ENCODE results near the gene SPIRE1.

DNA sequence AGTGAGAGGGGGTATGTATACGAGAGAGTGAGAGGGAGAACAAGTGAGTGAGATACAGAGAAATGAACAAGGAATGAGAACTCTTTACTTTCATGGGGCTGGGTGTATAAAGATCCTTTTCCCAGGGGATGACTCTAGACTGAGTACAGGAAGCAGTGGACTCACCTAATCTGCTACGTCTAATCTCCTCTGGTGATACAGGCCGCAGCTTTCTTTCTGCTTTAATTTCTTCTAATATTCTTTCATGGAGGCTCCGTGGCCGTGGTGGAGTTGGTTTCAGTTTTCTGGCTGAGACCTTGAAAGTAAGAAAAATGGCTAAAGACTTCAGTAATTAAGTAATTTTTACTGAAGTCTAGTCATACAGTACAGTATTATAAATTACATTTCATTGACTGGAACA is 165.0 kb downstream of the SPIRE1 start:
- TF ChIP-seq, protein P1, sequence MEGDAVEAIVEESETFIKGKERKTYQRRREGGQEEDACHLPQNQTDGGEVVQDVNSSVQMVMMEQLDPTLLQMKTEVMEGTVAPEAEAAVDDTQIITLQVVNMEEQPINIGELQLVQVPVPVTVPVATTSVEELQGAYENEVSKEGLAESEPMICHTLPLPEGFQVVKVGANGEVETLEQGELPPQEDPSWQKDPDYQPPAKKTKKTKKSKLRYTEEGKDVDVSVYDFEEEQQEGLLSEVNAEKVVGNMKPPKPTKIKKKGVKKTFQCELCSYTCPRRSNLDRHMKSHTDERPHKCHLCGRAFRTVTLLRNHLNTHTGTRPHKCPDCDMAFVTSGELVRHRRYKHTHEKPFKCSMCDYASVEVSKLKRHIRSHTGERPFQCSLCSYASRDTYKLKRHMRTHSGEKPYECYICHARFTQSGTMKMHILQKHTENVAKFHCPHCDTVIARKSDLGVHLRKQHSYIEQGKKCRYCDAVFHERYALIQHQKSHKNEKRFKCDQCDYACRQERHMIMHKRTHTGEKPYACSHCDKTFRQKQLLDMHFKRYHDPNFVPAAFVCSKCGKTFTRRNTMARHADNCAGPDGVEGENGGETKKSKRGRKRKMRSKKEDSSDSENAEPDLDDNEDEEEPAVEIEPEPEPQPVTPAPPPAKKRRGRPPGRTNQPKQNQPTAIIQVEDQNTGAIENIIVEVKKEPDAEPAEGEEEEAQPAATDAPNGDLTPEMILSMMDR (IDR thresholded peaks at IDR 0.05) = no peak
- TF ChIP-seq POLR2A (IDR thresholded peaks at IDR 0.05) = no peak
